Stomach (tissue), 9 donors: ENCODE data around the gene VMO1. TPM values are rescaled to one million over a fixed set of nuclear protein-coding genes. Genes with fewer than 3 reads are reported as not detected.

Experiments
- DNase-seq, 2 donors: peaks; one replicate each; pipeline versions ENCODE4 v3.0.0 to v3.0.0-alpha.2; 2013 to 2019
- H3K27ac ChIP-seq, 5 donors: fragments of 200-600 bp in 4 of 5; sonication (generic) in 4 of 5; one replicate each; pipeline ENCODE4 v1.5.1; 2013 to 2019; ENCODE audit warnings: mild to moderate bottlenecking in 1 of 5, moderate library complexity in 1 of 5
- H3K27me3 ChIP-seq, 3 donors: fragments of 200-600 bp; sonication (generic); one replicate each; pipeline ENCODE4 v1.5.1; 2017 to 2019; ENCODE audit warnings: mixed run types in 1 of 3
- H3K36me3 ChIP-seq, 4 donors: fragments of 200-600 bp; sonication (generic); 1 replicate in 3 of 4; 2 replicates in 1 of 4; pipeline ENCODE4 v1.5.1; 2016 to 2019
- H3K4me1 ChIP-seq, 4 donors: fragments of 200-600 bp; sonication (generic); one replicate each; pipeline ENCODE4 v1.5.1; 2016 to 2019
- H3K4me3 ChIP-seq, 4 donors: fragments of 200-600 bp; sonication (generic) in 3 of 4; one replicate each; pipeline ENCODE4 v1.5.1; 2016 to 2019; ENCODE audit warnings: mild to moderate bottlenecking in 1 of 4
- H3K9me3 ChIP-seq, 4 donors: fragments of 200-600 bp; sonication (generic); one replicate each; pipeline ENCODE4 v1.5.1; 2016 to 2019
- EP300 ChIP-seq: sonication (generic); formaldehyde crosslinking; IDR thresholded peaks from one replicate; pipeline ENCODE4 v1.6.1; 2017; ENCODE audit warnings: antibody characterized with exemption
- POLR2A ChIP-seq, 4 donors: fragments of 450-650 bp; IDR thresholded peaks; one replicate each; pipeline ENCODE4 v1.6.1; 2016; ENCODE audit warnings: antibody characterized with exemption in 4 of 4, control low read depth in 2 of 4, mild to moderate bottlenecking in 1 of 4, moderate library complexity in 1 of 4
- POLR2AphosphoS5 ChIP-seq, 3 donors: sonication (generic); formaldehyde crosslinking; IDR thresholded peaks; one replicate each; pipeline ENCODE4 v1.6.1; 2016; ENCODE audit warnings: antibody characterized with exemption in 3 of 3
- WGBS, 5 donors: extraction: QIAGEN DNeasy Blood & Tissue Kit in 3 of 5; methylation state at CpG; one replicate each; pipeline versions ENCODE4 v1.1.5 to v1.1.7; 2013 to 2018; 5-methylcytosine and 5-hydroxymethylcytosine counted together
- intact Hi-C: fragments of 100-400 bp; cut with DNase I; formaldehyde crosslinking; loops from one replicate; pipeline ENCODE4 v1.15.1; 2023; ENCODE audit warnings: low total_unique reads
- polyA plus RNA-seq, 3 donors: library from polyadenylated mRNA; stranded (reverse); fragments of 200-250 nt; gene quantifications; one replicate each; pipeline ENCODE4 v1.2.3, GENCODE V29; 2013
- total RNA-seq, 5 donors: library from RNA; depleted of rRNA; stranded (reverse); fragments of >200 nt; gene quantifications; one replicate each; pipeline versions ENCODE4 v1.1.0 to v1.2.3, GENCODE V29; 2014 to 2016
- TF ChIP-seq, protein P1 (sequence below), 7 experiments: fragments of 450-650 bp in 4 of 7; fragments of 200-600 bp in 3 of 7; sonication (generic) in 3 of 7; IDR thresholded peaks; one replicate each; pipeline ENCODE4 v1.5.1; 2016 to 2019; ENCODE audit warnings: antibody characterized with exemption in 7 of 7, control low read depth in 2 of 7, mild to moderate bottlenecking in 1 of 7
- donor health status: healthy with polysubstance abuse.
- donor health status: Bipolar disorder and iron deficiency.
- donor health status: healthy.

Gene VMO1
- total and polyA plus RNA-seq, 8 donors: 1.4 to 3.0 (median 2.3) TPM; not detected in 3

DNA sequence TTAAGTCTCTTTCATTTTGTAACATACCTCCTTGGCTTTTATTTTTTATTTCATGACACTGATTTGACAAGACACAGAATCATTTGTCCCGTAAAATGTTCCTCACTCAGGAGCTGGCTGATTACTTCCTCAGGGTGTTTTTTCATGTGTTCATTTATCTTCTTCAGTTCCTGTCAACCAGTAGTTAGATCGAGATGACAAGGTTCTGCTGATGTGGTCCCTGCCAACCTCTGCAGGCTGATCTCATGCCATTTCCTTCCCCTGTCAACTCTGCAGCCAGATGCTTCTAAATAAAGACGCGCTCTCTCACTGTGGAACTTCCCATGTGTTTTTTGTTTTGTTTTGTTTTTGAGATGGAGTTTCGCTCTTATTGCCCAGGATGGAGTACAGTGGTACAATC, 38.3 kb downstream of the VMO1 start:
- Histone ChIP-seq H3K36me3 (no peaks in the 10 kb centered on the region), H3K4me1 (peaks cover 10 to 20% (median 11%) of the 10 kb centered on the region in 4 donors), H3K27me3 (peaks cover 0 to 72% (median 0%) of the 10 kb centered on the region in 3 donors), H3K4me3 (no peak overlapping the region), H3K27ac (peak overlapping the region in 2 of 5 donors; percentile 26 to 44), H3K9me3 (no peaks in the 10 kb centered on the region)
- intact Hi-C loops: no loop called here
- DNase-seq: peak in 1 of 2 donors; percentile 56
- 37 to 64% (median 51%) methylated on average over 5 of the region's 5 CpGs for WGBS, 5 donors
- TF ChIP-seq, protein P1, sequence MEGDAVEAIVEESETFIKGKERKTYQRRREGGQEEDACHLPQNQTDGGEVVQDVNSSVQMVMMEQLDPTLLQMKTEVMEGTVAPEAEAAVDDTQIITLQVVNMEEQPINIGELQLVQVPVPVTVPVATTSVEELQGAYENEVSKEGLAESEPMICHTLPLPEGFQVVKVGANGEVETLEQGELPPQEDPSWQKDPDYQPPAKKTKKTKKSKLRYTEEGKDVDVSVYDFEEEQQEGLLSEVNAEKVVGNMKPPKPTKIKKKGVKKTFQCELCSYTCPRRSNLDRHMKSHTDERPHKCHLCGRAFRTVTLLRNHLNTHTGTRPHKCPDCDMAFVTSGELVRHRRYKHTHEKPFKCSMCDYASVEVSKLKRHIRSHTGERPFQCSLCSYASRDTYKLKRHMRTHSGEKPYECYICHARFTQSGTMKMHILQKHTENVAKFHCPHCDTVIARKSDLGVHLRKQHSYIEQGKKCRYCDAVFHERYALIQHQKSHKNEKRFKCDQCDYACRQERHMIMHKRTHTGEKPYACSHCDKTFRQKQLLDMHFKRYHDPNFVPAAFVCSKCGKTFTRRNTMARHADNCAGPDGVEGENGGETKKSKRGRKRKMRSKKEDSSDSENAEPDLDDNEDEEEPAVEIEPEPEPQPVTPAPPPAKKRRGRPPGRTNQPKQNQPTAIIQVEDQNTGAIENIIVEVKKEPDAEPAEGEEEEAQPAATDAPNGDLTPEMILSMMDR (IDR thresholded peaks at IDR 0.05): no peak
- TF ChIP-seq EP300 (no peak), POLR2AphosphoS5 (IDR thresholded peaks at IDR 0.05) (no peak), POLR2A (IDR thresholded peaks at IDR 0.05) (no peak)

DNA sequence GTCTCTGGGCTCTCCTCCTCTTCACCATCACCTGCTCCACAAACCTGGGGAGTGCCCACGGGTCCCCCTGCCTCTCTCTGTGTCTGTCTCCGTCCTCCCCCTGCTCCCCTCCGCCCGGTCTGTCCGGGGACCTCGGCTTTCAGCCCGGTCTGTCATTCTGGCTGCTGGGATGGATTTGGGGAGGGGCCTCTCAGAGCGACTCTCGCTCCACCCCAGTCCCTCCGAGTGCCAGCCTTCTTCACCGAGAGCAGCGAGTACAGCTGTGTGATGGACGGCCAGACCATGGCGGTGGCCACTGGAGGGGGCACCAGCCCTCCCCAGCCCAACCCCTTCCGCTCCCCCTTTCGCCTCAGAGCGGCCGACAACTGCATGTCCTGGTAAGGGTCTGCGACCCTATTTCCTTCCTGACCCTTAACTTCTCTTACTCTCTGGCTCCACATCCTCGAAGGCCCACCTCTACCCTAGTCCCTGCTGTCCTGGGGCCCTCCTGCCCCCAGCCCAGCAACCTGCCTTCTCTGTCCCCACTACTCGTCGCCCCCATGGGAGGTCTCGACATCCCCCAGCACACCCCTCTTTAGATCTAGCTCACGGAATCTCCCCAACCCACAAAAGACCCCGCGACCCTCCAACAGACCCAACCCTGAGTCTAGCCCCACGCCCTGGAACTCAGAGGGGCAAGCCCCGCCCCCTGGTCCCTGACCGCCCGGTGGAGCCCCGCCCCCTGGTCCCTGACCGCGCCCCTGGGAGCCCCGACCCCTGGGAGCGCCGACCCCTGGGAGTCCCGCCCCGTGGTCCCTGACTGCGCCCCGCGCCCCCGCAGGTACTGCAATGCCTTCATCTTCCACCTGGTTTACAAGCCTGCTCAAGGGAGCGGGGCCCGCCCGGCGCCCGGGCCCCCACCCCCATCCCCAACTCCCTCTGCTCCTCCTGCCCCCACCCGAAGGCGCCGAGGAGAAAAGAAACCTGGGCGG, 40.9 kb downstream of the VMO1 start:
- Histone ChIP-seq H3K27me3 (peaks cover 0 to 61% (median 0%) of the 10 kb centered on the region in 3 donors), H3K9me3 (no peaks in the 10 kb centered on the region), H3K4me3 (peak overlapping the region in 1 of 4 donors; percentile 16), H3K4me1 (peaks cover 10 to 26% (median 12%) of the 10 kb centered on the region in 4 donors), H3K27ac (no peak overlapping the region), H3K36me3 (no peaks in the 10 kb centered on the region)
- TF ChIP-seq, protein P1 (IDR thresholded peaks at IDR 0.05): no peak
- TF ChIP-seq POLR2AphosphoS5 (IDR thresholded peaks at IDR 0.05): no peak
- DNase-seq: no peak
- 12 to 21% (median 13%) methylated on average over 33 to 51 of the region's 51 CpGs for WGBS, 5 donors
- intact Hi-C loops: no loop called here

DNA sequence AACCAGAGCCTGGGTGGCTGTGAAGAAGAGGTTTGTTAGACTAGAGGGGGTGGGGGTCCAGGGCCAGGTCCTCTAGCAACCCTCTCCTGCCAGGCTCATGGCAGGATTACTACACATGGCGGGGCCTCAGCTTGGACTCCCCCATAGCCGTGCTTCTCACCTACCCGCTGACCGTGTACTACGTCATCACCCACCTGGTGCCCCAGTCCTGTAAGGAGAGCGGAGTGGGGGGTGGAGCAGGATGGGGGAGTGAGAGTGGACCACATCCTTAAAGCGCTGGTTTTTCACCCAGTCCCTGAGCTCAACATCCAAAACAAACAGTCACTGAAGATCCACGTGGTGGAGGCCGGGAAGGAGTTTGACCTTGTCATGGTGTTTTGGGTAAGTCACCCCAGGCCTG, 42.3 kb downstream of the VMO1 start:
- H3K36me3 ChIP-seq: no peaks in the 10 kb centered on the region
- peaks cover 12 to 34% (median 18%) of the 10 kb centered on the region in 4 donors for H3K4me1 ChIP-seq
- no peak for DNase-seq
- no peak overlapping the region for H3K27ac ChIP-seq
- no peaks in the 10 kb centered on the region for H3K9me3 ChIP-seq
- intact Hi-C loops: no loop called here
- 84 to 92% (median 88%) methylated on average over 9 of the region's 9 CpGs for WGBS, 5 donors
- TF ChIP-seq POLR2AphosphoS5 (IDR thresholded peaks at IDR 0.05): no peak
- TF ChIP-seq, protein P1 (IDR thresholded peaks at IDR 0.05): no peak
- no peak for TF ChIP-seq EP300
- no peak for TF ChIP-seq POLR2A (IDR thresholded peaks at IDR 0.05)
- H3K27me3 ChIP-seq: peaks cover 0 to 55% (median 0%) of the 10 kb centered on the region in 3 donors
- H3K4me3 ChIP-seq: no peak overlapping the region

DNA sequence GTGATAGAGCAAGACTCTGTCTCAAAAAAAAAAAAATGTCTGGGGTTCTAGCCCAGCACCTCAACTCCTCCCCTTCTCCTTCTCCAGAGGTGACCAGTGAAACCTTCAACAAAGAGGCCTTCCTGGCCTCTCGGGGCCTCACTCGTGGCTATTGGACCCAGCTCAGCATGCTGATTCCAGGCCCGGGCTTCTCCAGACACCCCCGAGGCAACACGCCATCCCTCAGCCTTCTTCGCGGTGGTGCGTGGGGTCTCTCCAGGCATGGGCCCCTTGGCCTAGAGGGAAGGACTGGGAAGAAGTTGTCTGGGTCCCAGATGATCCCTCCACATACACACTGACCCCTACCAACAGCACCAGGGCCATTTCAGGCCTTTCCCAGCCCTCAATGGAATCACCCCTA, 42.9 kb downstream of the VMO1 start:
- 93 to 94% (median 94%) methylated on average over 7 to 8 of the region's 8 CpGs for WGBS, 5 donors
- Histone ChIP-seq H3K27me3 (peaks cover 0 to 48% (median 0%) of the 10 kb centered on the region in 3 donors), H3K4me1 (peaks cover 19 to 36% (median 25%) of the 10 kb centered on the region in 4 donors), H3K36me3 (no peaks in the 10 kb centered on the region), H3K4me3 (no peak overlapping the region), H3K9me3 (no peaks in the 10 kb centered on the region), H3K27ac (no peak overlapping the region)
- TF ChIP-seq, protein P1 (IDR thresholded peaks at IDR 0.05): no peak
- TF ChIP-seq EP300: no peak
- TF ChIP-seq POLR2A (IDR thresholded peaks at IDR 0.05): no peak
- no peak for TF ChIP-seq POLR2AphosphoS5 (IDR thresholded peaks at IDR 0.05)
- intact Hi-C loops: no loop called here
- DNase-seq: no peak
